WTC11 (cell line): ENCODE data around the gene VSIR.

Experiments
- CREM ChIP-seq: sonication (generic); formaldehyde crosslinking; IDR thresholded peaks from 2 replicates; pipeline ENCODE4 v1.8.1; 2022; ENCODE audit warnings: mild to moderate bottlenecking, missing genetic modification reagents, moderate library complexity
- CTCF ChIP-seq: fragments of 200-600 bp; IDR thresholded peaks from 2 replicates; pipeline ENCODE4 v1.8.0; 2022; ENCODE audit warnings: antibody characterized with exemption
- E2F1 ChIP-seq: sonication (generic); formaldehyde crosslinking; IDR thresholded peaks from 2 replicates; pipeline ENCODE4 v1.8.0; 2022; ENCODE audit warnings: mild to moderate bottlenecking, missing genetic modification reagents
- MLX ChIP-seq: sonication (generic); formaldehyde crosslinking; IDR thresholded peaks from 2 replicates; pipeline ENCODE4 v1.8.1; 2023; ENCODE audit warnings: mild to moderate bottlenecking, missing genetic modification reagents, moderate library complexity
- MYBL2 ChIP-seq: sonication (generic); formaldehyde crosslinking; IDR thresholded peaks from 2 replicates; pipeline ENCODE4 v1.8.1; 2023; ENCODE audit warnings: mild to moderate bottlenecking, moderate library complexity, missing genetic modification reagents
- NFYB ChIP-seq: sonication (generic); formaldehyde crosslinking; conservative IDR thresholded peaks from 2 replicates; pipeline ENCODE4 v1.8.0; 2022; ENCODE audit warnings: low read depth, missing genetic modification reagents
- TP53 ChIP-seq: sonication (generic); formaldehyde crosslinking; IDR thresholded peaks from 2 replicates; pipeline ENCODE4 v1.8.1; 2023; ENCODE audit warnings: mild to moderate bottlenecking, missing genetic modification reagents
- USF1 ChIP-seq: sonication (generic); formaldehyde crosslinking; IDR thresholded peaks from 2 replicates; pipeline ENCODE4 v1.8.0; 2022; ENCODE audit warnings: mild to moderate bottlenecking, missing genetic modification reagents
- USF2 ChIP-seq: sonication (generic); formaldehyde crosslinking; IDR thresholded peaks from 2 replicates; pipeline ENCODE4 v1.8.1; 2023; ENCODE audit warnings: mild to moderate bottlenecking, missing genetic modification reagents, moderate library complexity
- ZNF121 ChIP-seq: sonication (generic); formaldehyde crosslinking; IDR thresholded peaks from 2 replicates; pipeline ENCODE4 v1.8.0; 2023; ENCODE audit warnings: missing genetic modification reagents
- TF ChIP-seq, protein P1 (sequence below): fragments of 250-450 bp; sonication (Bioruptor Pico); IDR thresholded peaks from 2 replicates; pipeline ENCODE4 v1.9.0; 2021; ENCODE audit warnings: moderate library complexity, mild to moderate bottlenecking, inconsistent platforms, borderline replicate concordance
- TF ChIP-seq, protein P2 (sequence below): fragments of 250-450 bp; sonication (Bioruptor Pico); IDR thresholded peaks from 2 replicates; pipeline ENCODE4 v1.9.0; 2021; ENCODE audit warnings: mild to moderate bottlenecking, borderline replicate concordance

DNA sequence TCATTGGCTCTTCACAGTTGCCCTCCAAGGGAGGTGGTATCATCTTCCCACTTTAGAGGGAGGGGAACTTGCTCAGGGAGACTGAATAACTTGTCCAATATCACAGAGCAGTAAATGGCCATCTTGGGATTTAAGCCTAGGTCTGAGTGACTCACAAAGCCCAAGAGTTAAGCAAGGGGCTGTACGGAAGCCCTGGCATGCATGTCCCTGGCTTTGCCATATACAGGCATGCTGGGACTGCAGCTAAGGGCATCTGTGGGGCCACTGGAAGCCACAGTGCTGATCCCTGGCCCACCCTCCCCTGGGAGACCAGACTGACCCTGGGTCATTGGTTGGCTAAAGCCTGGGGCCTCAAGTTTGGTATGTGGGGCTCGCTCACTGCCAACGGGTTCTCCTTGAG lies 3.1 kb downstream of the VSIR start:
- TF ChIP-seq CTCF, result no peak
- no peak for TF ChIP-seq USF1
- no peak for TF ChIP-seq CREM (CRISPR knock-in tag)
- TF ChIP-seq, protein P1, sequence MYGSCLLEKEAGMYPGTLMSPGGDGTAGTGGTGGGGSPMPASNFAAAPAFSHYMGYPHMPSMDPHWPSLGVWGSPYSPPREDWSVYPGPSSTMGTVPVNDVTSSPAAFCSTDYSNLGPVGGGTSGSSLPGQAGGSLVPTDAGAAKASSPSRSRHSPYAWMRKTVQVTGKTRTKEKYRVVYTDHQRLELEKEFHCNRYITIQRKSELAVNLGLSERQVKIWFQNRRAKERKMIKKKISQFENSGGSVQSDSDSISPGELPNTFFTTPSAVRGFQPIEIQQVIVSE (CRISPR knock-in tag), result no peak
- no peak for TF ChIP-seq MYBL2 (CRISPR knock-in tag)
- no peak for TF ChIP-seq ZNF121 (CRISPR knock-in tag)
- TF ChIP-seq MLX (CRISPR knock-in tag), result no peak
- TF ChIP-seq, protein P2, sequence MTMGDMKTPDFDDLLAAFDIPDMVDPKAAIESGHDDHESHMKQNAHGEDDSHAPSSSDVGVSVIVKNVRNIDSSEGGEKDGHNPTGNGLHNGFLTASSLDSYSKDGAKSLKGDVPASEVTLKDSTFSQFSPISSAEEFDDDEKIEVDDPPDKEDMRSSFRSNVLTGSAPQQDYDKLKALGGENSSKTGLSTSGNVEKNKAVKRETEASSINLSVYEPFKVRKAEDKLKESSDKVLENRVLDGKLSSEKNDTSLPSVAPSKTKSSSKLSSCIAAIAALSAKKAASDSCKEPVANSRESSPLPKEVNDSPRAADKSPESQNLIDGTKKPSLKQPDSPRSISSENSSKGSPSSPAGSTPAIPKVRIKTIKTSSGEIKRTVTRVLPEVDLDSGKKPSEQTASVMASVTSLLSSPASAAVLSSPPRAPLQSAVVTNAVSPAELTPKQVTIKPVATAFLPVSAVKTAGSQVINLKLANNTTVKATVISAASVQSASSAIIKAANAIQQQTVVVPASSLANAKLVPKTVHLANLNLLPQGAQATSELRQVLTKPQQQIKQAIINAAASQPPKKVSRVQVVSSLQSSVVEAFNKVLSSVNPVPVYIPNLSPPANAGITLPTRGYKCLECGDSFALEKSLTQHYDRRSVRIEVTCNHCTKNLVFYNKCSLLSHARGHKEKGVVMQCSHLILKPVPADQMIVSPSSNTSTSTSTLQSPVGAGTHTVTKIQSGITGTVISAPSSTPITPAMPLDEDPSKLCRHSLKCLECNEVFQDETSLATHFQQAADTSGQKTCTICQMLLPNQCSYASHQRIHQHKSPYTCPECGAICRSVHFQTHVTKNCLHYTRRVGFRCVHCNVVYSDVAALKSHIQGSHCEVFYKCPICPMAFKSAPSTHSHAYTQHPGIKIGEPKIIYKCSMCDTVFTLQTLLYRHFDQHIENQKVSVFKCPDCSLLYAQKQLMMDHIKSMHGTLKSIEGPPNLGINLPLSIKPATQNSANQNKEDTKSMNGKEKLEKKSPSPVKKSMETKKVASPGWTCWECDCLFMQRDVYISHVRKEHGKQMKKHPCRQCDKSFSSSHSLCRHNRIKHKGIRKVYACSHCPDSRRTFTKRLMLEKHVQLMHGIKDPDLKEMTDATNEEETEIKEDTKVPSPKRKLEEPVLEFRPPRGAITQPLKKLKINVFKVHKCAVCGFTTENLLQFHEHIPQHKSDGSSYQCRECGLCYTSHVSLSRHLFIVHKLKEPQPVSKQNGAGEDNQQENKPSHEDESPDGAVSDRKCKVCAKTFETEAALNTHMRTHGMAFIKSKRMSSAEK (CRISPR knock-in tag), result no peak
- no peak for TF ChIP-seq E2F1 (CRISPR knock-in tag)
- no peak for TF ChIP-seq TP53
- TF ChIP-seq NFYB (CRISPR knock-in tag), result no peak
- no peak for TF ChIP-seq USF2
